Fibroblast of villous mesenchyme (primary cell): ENCODE measurements around the gene PRDX2. TPM values are rescaled to one million over a fixed set of nuclear protein-coding genes. Genes with fewer than 3 reads are reported as not detected.

Source experiments
- DNase-seq: peaks from one replicate; pipeline ENCODE4 v3.0.0-alpha.2; 2010; ENCODE audit warnings: low read depth
- H3K4me3 ChIP-seq: 2 replicates; pipeline ENCODE4 v1.5.1; 2011; ENCODE audit warnings: low read depth, mild to moderate bottlenecking, low read length
- small RNA-seq: library from RNA; depleted of rRNA; stranded (forward); fragments of <200 nt; gene quantifications from one replicate; pipeline ENCODE3, GENCODE V24; 2012
- total RNA-seq: library from RNA; depleted of rRNA; stranded (reverse); fragments of >200 nt; gene quantifications from 2 replicates; pipeline ENCODE4 v1.2.3, GENCODE V29; 2012
- TF ChIP-seq, protein P1 (sequence below): IDR thresholded peaks from 2 replicates; pipeline ENCODE4 v1.5.1; 2012; ENCODE audit warnings: low read depth, mild to moderate bottlenecking, low read length; ENCODE audit not compliant: insufficient read depth

PRDX2 gene
- total RNA-seq, 1 donor = 222 TPM

DNA sequence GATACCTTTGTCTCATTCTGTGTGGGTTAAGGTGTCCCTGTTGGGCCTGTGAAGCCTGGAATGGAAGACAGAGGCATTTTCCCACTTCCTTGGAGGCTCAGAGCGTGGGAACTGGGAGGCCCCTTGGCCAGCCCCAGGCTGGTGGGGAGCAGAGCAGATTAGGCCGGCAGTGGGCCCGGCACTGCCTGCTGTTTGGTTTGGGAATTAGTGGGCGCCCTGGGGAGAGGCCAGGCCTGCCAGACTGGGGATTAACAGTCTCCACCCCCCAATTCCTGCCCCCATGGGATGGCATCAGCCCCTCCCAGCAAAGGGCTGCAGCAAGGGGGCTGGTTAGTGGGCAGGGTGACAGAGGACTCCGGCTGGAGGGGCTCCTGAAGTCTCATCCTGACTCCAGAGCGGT lies 53.1 kb downstream of the PRDX2 start:
- TF ChIP-seq, protein P1, sequence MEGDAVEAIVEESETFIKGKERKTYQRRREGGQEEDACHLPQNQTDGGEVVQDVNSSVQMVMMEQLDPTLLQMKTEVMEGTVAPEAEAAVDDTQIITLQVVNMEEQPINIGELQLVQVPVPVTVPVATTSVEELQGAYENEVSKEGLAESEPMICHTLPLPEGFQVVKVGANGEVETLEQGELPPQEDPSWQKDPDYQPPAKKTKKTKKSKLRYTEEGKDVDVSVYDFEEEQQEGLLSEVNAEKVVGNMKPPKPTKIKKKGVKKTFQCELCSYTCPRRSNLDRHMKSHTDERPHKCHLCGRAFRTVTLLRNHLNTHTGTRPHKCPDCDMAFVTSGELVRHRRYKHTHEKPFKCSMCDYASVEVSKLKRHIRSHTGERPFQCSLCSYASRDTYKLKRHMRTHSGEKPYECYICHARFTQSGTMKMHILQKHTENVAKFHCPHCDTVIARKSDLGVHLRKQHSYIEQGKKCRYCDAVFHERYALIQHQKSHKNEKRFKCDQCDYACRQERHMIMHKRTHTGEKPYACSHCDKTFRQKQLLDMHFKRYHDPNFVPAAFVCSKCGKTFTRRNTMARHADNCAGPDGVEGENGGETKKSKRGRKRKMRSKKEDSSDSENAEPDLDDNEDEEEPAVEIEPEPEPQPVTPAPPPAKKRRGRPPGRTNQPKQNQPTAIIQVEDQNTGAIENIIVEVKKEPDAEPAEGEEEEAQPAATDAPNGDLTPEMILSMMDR = no peak
- DNase-seq = no peak

More for the DNA sequence above, 53.1 kb downstream of the PRDX2 start:
- no peak overlapping the region for H3K4me3 ChIP-seq

Small RNA genes within 50 kb of the gene (small RNA-seq; reads per million reads assigned to genes)
- not detected for gene MIR5684

Other genes starting within 250 kb of the PRDX2 start
- 5.2 and 7.8 TPM in 2 replicates for gene ZNF490, start 191.0 kb downstream of the PRDX2 start, total RNA-seq
- 17.4 and 20.3 TPM in 2 replicates for gene ZNF791, start 190.9 kb downstream of the PRDX2 start, total RNA-seq
- 22.9 and 25.8 TPM in 2 replicates for gene MAN2B1, start 135.1 kb downstream of the PRDX2 start, total RNA-seq
- 6.8 and 7.3 TPM in 2 replicates for gene WDR83, start 135.0 kb downstream of the PRDX2 start, total RNA-seq
- gene DHPS, start 119.9 kb downstream of the PRDX2 start, total RNA-seq = 45.7 and 50.1 TPM in 2 replicates
- gene GNG14, start 113.8 kb downstream of the PRDX2 start, total RNA-seq = not detected in 2 replicates
- 7.3 and 15.1 TPM in 2 replicates for gene FBXW9, start 105.2 kb downstream of the PRDX2 start, total RNA-seq
- gene TNPO2, start 77.9 kb downstream of the PRDX2 start, total RNA-seq = 36.7 and 53.1 TPM in 2 replicates
- 127 and 153 TPM in 2 replicates for gene TRIR, start 67.1 kb downstream of the PRDX2 start, total RNA-seq
- gene GET3, start 64.3 kb downstream of the PRDX2 start, total RNA-seq = 79.2 and 82.5 TPM in 2 replicates
- gene BEST2, start 50.0 kb downstream of the PRDX2 start, total RNA-seq = not detected in 2 replicates
- 12.2 and 15.1 TPM in 2 replicates for gene HOOK2, start 26.2 kb downstream of the PRDX2 start, total RNA-seq
- 88.1 and 107 TPM in 2 replicates for gene JUNB, start 10.3 kb downstream of the PRDX2 start, total RNA-seq
- not detected in 2 replicates for gene THSD8, start 269 bp upstream of the PRDX2 start, total RNA-seq
- 20.0 and 22.9 TPM in 2 replicates for gene RNASEH2A, start 4.8 kb upstream of the PRDX2 start, total RNA-seq
- not detected in 2 replicates for gene RTBDN, start 32.8 kb upstream of the PRDX2 start, total RNA-seq
- under 0.01 TPM in 2 replicates for gene MAST1, start 36.7 kb upstream of the PRDX2 start, total RNA-seq
- gene DNASE2, start 79.6 kb upstream of the PRDX2 start, total RNA-seq = 14.7 and 18.7 TPM in 2 replicates
- not detected in 2 replicates for gene KLF1, start 85.4 kb upstream of the PRDX2 start, total RNA-seq
- gene GCDH, start 89.4 kb upstream of the PRDX2 start, total RNA-seq = 17.3 and 19.6 TPM in 2 replicates
- under 0.01 TPM in 2 replicates for gene SYCE2, start 117.5 kb upstream of the PRDX2 start, total RNA-seq
- gene FARSA, start 131.9 kb upstream of the PRDX2 start, total RNA-seq = 65.2 and 70.2 TPM in 2 replicates
- 2,107 and 2,588 TPM in 2 replicates for gene CALR, start 136.8 kb upstream of the PRDX2 start, total RNA-seq
- 91.1 and 92.8 TPM in 2 replicates for gene RAD23A, start 144.1 kb upstream of the PRDX2 start, total RNA-seq
- gene GADD45GIP1, start 155.4 kb upstream of the PRDX2 start, total RNA-seq = 18.6 and 24.8 TPM in 2 replicates
- gene DAND5, start 167.8 kb upstream of the PRDX2 start, total RNA-seq = not detected in 2 replicates
- 29.6 and 30.2 TPM in 2 replicates for gene NFIX, start 193.7 kb upstream of the PRDX2 start, total RNA-seq